ENCODE data around the gene SGPL1.
"Not testable (repeated sequence)": the region's sequence is repeated elsewhere in the genome, so short reads cannot be mapped to it uniquely, and the experiment has no call there.

The SGPL1 gene

DNA sequence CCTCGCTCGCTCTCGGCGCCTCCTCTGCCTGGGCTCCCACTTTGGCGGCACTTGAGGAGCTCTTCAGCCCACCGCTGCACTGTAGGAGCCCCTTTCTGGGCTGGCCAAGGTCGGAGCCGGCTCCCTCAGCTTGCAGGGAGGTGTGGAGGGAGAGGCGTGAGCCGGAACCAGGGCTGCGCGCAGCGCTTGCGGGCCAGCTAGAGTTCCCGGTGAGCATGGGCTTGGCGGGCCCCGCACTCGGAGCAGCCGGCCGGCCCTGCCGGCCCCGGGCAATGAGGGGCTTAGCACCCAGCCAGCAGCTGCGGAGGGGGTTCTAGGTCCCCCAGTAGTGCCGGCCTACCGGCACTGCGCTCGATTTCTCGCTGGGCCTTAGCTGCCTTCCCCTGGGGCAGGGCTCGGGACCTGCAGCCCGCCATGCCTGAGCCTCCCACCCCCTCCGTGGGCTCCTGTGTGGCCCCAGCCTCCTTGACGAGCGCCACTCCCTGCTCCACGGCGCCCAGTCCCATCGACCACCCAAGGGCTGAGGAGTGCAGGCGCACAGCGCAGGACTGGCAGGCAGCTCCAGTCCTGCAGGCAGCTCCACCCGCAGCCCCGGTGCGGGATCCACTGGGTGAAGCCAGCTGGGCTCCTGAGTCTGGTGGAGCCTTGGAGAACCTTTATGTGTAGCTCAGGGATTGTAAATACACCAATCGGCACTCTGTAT, 45.9 kb downstream of the SGPL1 start:
- H3K9me3 ChIP-seq (ENCODE audit: control insufficient read depth, insufficient read depth, low read length); H3K9ac ChIP-seq (ENCODE audit: low read depth, low read length); H3K4me3 ChIP-seq (ENCODE audit: low read depth, low read length); H3K27ac ChIP-seq (ENCODE audit: low read depth, low read length); H3K4me1 ChIP-seq (ENCODE audit: control insufficient read depth, insufficient read depth, low read length); H3K27me3 ChIP-seq (ENCODE audit: control insufficient read depth, insufficient read depth, low read length): not testable (repeated sequence)
- H3K36me3 ChIP-seq (ENCODE audit: control insufficient read depth, insufficient read depth, low read length): peaks cover 65% of the 10 kb centered on the region

DNA sequence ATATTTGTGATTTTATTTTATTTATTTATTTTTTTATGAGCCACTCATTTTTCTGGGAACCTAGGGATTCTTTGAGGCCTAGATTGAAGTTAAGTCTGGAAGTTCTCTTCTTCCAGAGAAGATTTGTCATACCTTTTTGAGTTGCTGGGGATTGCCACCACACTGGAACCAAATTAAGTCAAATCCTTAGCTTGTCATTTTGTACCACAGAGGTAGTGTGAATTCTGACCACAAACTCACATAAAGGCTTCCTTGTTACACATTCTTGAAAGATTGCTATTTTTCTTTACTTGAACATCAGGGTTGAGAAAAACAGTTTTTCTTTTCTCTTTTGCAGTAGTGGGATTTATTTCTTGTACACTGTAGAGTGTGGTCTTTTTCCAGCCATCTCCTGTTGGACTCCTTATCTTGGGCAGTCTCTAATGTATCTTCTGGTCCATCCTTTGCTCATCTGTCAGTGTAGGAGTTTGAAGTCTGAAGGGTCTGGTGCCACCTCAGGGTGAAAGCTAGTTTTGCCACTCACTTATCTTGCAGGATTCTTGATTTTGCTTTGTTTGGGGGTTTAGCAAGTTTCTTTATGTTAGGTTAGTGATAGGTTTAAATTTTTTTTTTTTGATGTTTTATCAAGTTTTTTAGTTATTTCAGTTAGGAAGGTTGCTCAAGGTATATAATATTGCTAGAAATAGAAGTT, 47.9 kb downstream of the SGPL1 start:
- Histone ChIP-seq H3K36me3 (ENCODE audit: control insufficient read depth, insufficient read depth, low read length) (peaks cover 51% of the 10 kb centered on the region), H3K4me3 (ENCODE audit: low read depth, low read length) (no peak overlapping the region), H3K9ac (ENCODE audit: low read depth, low read length) (no peak overlapping the region)

DNA sequence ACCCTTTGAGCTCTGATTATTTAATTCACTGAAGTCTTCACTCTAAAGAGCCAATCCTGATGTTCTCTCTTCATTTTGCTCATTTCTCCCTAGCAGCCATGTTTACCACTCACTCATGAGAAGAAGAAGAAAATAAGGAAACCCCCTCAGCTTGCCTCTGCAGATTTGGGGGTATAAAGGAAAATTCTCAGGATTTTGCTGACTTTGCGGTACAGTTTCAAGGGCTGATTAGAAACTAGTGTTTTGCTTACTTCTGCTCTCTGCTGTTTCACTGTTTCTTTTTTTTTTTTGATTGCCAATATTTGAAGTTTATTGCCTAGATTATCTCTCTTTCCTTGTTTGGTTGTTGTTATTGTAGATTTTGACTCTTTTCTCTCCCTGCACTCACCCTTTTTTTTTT, 49.2 kb downstream of the SGPL1 start:
- H3K4me3 ChIP-seq (ENCODE audit: low read depth, low read length): no peak overlapping the region
- no peaks in the 10 kb centered on the region for H3K4me1 ChIP-seq (ENCODE audit: control insufficient read depth, insufficient read depth, low read length)
- H3K27ac ChIP-seq (ENCODE audit: low read depth, low read length): peak overlapping the region; percentile 2
- H3K9ac ChIP-seq (ENCODE audit: low read depth, low read length): no peak overlapping the region
- H3K27me3 ChIP-seq (ENCODE audit: control insufficient read depth, insufficient read depth, low read length): no peaks in the 10 kb centered on the region
- no peaks in the 10 kb centered on the region for H3K9me3 ChIP-seq (ENCODE audit: control insufficient read depth, insufficient read depth, low read length)
- H3K36me3 ChIP-seq (ENCODE audit: control insufficient read depth, insufficient read depth, low read length): peaks cover 48% of the 10 kb centered on the region

More for the DNA sequence above, 47.9 kb downstream of the SGPL1 start:
- H3K4me1 ChIP-seq (ENCODE audit: control insufficient read depth, insufficient read depth, low read length): no peaks in the 10 kb centered on the region
- H3K9me3 ChIP-seq (ENCODE audit: control insufficient read depth, insufficient read depth, low read length): no peaks in the 10 kb centered on the region
- H3K27ac ChIP-seq (ENCODE audit: low read depth, low read length): no peak overlapping the region
- H3K27me3 ChIP-seq (ENCODE audit: control insufficient read depth, insufficient read depth, low read length): no peaks in the 10 kb centered on the region

DNA sequence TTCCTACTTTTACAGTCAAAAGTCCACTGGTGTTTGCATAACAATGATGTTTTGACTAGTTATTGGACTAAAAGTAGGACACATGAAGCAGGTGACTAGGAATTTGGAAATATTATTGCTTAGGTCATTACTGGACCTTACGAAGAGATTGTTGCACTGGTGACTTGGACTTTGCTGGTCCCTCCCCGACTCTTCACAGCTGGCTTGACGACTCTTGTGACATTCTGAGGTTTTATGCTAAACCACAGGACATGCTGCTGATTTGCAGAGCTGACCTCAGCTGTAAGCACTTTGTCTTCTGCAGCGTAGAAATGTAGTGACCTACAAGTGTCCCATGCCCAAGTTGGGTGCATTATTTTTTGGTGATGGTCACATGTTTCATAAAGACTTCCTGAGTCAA, 50.7 kb downstream of the SGPL1 start:
- Histone ChIP-seq H3K4me3 (ENCODE audit: low read depth, low read length) (no peak overlapping the region), H3K27ac (ENCODE audit: low read depth, low read length) (no peak overlapping the region), H3K27me3 (ENCODE audit: control insufficient read depth, insufficient read depth, low read length) (no peaks in the 10 kb centered on the region), H3K9ac (ENCODE audit: low read depth, low read length) (no peak overlapping the region), H3K36me3 (ENCODE audit: control insufficient read depth, insufficient read depth, low read length) (peaks cover 50% of the 10 kb centered on the region), H3K4me1 (ENCODE audit: control insufficient read depth, insufficient read depth, low read length) (no peaks in the 10 kb centered on the region), H3K9me3 (ENCODE audit: control insufficient read depth, insufficient read depth, low read length) (no peaks in the 10 kb centered on the region)

DNA sequence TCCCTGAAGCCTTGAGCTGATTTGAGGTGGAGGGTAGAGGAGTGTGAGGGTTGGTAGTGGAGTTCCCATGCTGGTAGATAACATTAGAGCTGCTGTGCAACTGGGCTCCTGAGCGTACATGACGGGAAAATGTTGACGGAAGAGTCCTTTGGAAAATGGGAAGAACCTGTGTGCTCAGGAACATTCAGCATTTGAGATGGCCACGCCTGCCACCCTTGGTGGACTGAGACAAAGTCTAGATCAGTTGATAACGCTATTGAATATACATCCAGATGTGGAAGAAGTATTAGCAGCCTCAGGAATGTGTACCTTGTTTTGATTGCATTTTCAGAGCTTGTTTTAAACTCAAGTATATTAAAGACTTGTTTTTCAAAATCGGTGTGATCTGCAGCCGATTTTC, 56.5 kb downstream of the SGPL1 start:
- H3K36me3 ChIP-seq (ENCODE audit: control insufficient read depth, insufficient read depth, low read length): peaks cover 86% of the 10 kb centered on the region
- H3K4me1 ChIP-seq (ENCODE audit: control insufficient read depth, insufficient read depth, low read length): peaks cover 6% of the 10 kb centered on the region
- no peaks in the 10 kb centered on the region for H3K9me3 ChIP-seq (ENCODE audit: control insufficient read depth, insufficient read depth, low read length)
- H3K4me3 ChIP-seq (ENCODE audit: low read depth, low read length): no peak overlapping the region
- no peaks in the 10 kb centered on the region for H3K27me3 ChIP-seq (ENCODE audit: control insufficient read depth, insufficient read depth, low read length)
- H3K9ac ChIP-seq (ENCODE audit: low read depth, low read length): no peak overlapping the region
- H3K27ac ChIP-seq (ENCODE audit: low read depth, low read length): no peak overlapping the region

DNA sequence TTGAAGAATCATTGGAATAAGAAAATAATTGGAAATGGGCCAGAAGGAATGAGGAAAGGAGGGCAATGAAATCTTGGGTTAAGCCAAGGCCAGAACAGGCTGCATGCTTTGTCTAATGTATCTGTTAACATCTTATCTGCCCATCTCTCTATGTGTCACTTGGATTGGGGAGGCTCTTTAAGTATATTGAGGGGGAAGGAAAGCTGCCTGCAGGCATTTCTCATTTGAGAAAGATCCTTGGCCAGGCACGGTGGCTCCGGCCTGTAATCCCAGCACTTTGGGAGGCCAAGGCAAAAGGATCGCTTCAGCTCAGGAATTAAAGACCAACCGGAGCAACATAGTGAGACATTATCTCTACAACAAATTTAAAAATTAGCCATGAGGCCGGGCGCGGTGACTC, 58.3 kb downstream of the SGPL1 start:
- H3K4me1 ChIP-seq (ENCODE audit: control insufficient read depth, insufficient read depth, low read length): peaks cover 8% of the 10 kb centered on the region
- no peaks in the 10 kb centered on the region for H3K27me3 ChIP-seq (ENCODE audit: control insufficient read depth, insufficient read depth, low read length)
- no peaks in the 10 kb centered on the region for H3K9me3 ChIP-seq (ENCODE audit: control insufficient read depth, insufficient read depth, low read length)
- no peak overlapping the region for H3K27ac ChIP-seq (ENCODE audit: low read depth, low read length)
- H3K9ac ChIP-seq (ENCODE audit: low read depth, low read length): no peak overlapping the region
- H3K4me3 ChIP-seq (ENCODE audit: low read depth, low read length): no peak overlapping the region
- peaks cover 89% of the 10 kb centered on the region for H3K36me3 ChIP-seq (ENCODE audit: control insufficient read depth, insufficient read depth, low read length)

DNA sequence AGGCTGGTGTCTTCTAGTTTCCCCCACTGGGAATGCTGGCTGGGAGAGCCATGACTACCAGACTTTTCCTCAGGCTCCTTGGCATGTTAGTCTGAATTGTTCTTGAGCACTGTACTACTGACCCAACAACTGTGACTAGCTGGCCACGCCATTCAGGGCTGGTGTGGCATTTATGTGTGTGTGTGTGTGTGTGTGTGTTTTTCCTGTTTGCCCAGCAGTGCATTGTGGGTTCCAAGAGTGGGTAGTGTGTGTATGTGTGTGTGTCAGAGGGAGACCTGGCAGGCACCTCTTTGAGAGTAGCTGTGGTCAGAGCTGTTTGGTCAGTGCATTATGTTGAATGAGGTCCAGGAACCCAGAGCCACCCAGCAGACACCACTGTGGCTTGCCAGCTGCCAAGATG, 63.5 kb downstream of the SGPL1 start:
- Histone ChIP-seq H3K27me3 (ENCODE audit: control insufficient read depth, insufficient read depth, low read length) (no peaks in the 10 kb centered on the region), H3K4me3 (ENCODE audit: low read depth, low read length) (no peak overlapping the region), H3K9me3 (ENCODE audit: control insufficient read depth, insufficient read depth, low read length) (no peaks in the 10 kb centered on the region), H3K27ac (ENCODE audit: low read depth, low read length) (no peak overlapping the region), H3K9ac (ENCODE audit: low read depth, low read length) (no peak overlapping the region), H3K4me1 (ENCODE audit: control insufficient read depth, insufficient read depth, low read length) (peaks cover 8% of the 10 kb centered on the region), H3K36me3 (ENCODE audit: control insufficient read depth, insufficient read depth, low read length) (peaks cover 67% of the 10 kb centered on the region)

DNA sequence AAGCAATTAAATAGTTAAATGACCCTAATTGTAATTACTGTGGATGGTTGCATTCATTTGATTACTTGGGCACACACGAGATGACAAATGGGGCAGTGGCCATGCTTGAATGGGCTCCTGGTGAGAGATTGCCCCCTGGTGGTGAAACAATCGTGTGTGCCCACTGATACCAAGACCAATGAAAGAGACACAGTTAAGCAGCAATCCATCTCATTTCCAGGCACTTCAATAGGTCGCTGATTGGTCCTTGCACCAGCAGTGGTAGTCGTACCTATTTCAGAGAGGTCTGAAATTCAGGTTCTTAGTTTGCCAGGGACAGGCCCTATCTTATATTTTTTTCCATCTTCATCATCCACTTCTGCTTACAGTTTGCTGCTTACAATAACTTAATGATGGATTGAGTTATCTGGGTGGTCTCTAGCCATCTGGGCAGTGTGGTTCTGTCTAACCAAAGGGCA, 64.4 kb downstream of the SGPL1 start:
- Histone ChIP-seq H3K27me3 (ENCODE audit: control insufficient read depth, insufficient read depth, low read length) (no peaks in the 10 kb centered on the region), H3K9me3 (ENCODE audit: control insufficient read depth, insufficient read depth, low read length) (no peaks in the 10 kb centered on the region), H3K4me3 (ENCODE audit: low read depth, low read length) (no peak overlapping the region), H3K36me3 (ENCODE audit: control insufficient read depth, insufficient read depth, low read length) (peaks cover 68% of the 10 kb centered on the region), H3K9ac (ENCODE audit: low read depth, low read length) (no peak overlapping the region), H3K4me1 (ENCODE audit: control insufficient read depth, insufficient read depth, low read length) (peaks cover 8% of the 10 kb centered on the region), H3K27ac (ENCODE audit: low read depth, low read length) (no peak overlapping the region)

DNA sequence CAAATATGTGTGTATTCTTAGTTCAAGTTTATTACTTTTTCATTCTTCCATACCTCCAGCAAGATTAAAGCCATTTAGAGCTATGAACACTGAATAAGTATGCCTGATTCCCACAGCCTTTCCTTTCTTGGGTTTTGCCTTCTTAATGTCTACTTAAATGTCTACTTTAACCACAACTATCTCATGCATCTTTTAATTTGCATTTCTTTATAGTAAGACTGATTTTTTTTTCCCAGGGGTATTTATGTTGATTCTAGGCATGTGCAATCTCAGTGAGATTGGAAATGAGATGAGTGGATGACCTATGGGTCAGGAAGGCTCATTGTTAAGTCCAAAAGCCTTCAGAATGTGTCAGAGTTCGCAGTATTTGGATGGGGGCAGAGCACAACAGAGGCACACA, 69.0 kb downstream of the SGPL1 start:
- H3K9me3 ChIP-seq (ENCODE audit: control insufficient read depth, insufficient read depth, low read length): no peaks in the 10 kb centered on the region
- H3K4me3 ChIP-seq (ENCODE audit: low read depth, low read length): no peak overlapping the region
- H3K9ac ChIP-seq (ENCODE audit: low read depth, low read length): no peak overlapping the region
- peaks cover 31% of the 10 kb centered on the region for H3K36me3 ChIP-seq (ENCODE audit: control insufficient read depth, insufficient read depth, low read length)
- no peaks in the 10 kb centered on the region for H3K27me3 ChIP-seq (ENCODE audit: control insufficient read depth, insufficient read depth, low read length)
- H3K27ac ChIP-seq (ENCODE audit: low read depth, low read length): no peak overlapping the region
- peaks cover 10% of the 10 kb centered on the region for H3K4me1 ChIP-seq (ENCODE audit: control insufficient read depth, insufficient read depth, low read length)

DNA sequence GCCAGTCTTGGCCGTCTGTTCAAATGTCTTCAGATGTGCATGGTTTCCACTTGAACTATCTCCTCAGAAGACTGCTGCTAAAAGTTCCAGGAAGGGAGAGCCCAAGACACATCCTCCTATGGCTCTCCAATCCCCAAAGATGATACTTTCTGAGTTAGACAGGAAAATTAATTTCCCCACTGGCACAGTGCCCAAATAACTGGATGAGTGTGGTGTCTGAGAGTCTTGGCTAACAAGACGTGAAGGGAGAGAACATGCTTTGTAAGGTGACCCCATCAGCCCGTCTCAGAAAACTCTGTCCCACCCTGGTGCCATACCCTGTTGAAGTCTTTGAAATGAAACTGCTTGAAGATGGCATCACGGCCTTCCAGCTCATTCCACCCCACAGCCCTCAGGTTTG, 69.7 kb downstream of the SGPL1 start:
- Histone ChIP-seq H3K9ac (ENCODE audit: low read depth, low read length) (no peak overlapping the region), H3K27ac (ENCODE audit: low read depth, low read length) (no peak overlapping the region), H3K4me3 (ENCODE audit: low read depth, low read length) (no peak overlapping the region), H3K4me1 (ENCODE audit: control insufficient read depth, insufficient read depth, low read length) (peaks cover 10% of the 10 kb centered on the region), H3K36me3 (ENCODE audit: control insufficient read depth, insufficient read depth, low read length) (peaks cover 28% of the 10 kb centered on the region), H3K27me3 (ENCODE audit: control insufficient read depth, insufficient read depth, low read length) (no peaks in the 10 kb centered on the region), H3K9me3 (ENCODE audit: control insufficient read depth, insufficient read depth, low read length) (no peaks in the 10 kb centered on the region)

All from HUES48 (cell line).